H4 (cell line): ENCODE measurements around the gene CABP7. TPM values are rescaled to one million over a fixed set of nuclear protein-coding genes. Genes with fewer than 3 reads are reported as not detected.

Experiments used
- DNase-seq: peaks from one replicate; pipeline ENCODE4 v3.0.0-alpha.2; 2015; ENCODE audit warnings: low spot score
- total RNA-seq: library from RNA; depleted of rRNA; stranded (reverse); fragments of >200 nt; shearing (Covaris generic); gene quantifications from 2 replicates; pipeline ENCODE4 v1.2.3, GENCODE V29; 2014; rRNA removed

CABP7 gene
- total RNA-seq, 1 experiment from 2014 or later = 0.04 TPM

DNA sequence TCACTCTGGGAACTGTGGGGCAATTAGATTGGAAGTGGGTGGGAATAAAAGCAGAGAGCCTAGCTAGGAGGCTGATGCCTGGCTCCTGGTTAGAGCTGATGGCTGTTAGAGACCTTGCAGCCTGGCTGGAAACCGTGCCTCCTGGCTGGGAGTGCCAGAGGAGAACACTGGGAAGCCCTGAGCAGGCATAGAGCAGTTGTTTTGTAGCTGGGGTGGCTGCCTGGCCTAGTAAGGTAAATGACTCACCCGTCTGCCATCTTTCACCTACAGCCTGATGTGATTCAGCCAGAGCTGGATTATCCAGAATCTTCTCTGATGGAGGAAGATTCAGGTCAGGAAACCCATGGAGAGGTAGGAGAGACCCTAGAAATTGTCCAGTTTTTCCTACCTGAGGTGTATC, 53.4 kb downstream of the CABP7 start:
- no peak for DNase-seq

GRCh38 chr22:29780220-29780619, 60.4 kb downstream of the CABP7 start:
- no peak for DNase-seq

DNA sequence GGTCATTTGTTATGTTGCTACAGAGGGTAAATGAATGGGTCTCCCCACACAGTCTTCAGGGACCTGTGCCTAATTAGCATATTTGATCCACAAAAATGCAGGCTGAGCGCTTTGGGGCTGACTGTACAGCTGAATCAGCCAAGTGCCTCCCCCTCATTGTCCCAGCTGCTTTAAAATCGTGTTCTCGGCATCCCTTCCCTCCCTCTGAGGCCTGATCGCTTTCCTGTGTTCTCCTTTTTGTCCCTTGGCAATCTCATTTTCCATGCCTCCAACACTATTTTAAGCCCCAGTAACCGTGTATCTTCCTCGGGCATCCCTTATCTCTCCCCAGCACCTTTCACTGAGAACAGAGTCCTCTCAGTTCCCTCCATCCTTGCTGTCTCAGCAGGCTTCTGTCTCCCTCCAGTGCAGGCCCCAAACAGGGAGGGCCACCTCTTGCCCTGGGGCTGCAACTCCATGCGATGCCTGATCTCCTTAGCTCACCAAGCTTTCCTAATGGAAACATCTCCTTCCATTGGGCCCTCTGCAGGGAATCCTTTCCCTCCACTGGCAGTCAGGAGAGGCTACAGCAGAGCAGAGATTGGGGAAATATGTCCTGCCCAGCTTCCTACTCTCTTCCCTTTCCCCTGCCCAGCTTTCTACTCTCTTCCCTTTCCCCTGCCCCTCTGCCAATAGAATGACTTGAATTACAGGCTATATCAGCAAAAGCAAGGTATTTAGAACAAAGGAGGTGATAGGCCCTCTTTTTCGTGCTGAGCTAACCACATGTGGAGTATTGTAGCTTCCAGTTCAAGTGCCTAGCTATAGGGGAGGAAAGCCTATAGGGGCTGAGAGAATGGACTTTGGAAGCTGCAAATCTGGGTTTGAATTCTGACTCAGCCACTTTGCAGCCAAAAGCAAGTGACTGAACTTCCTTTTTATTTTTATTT, 61.2 kb downstream of the CABP7 start:
- no peak for DNase-seq

Other genes starting within 250 kb of the CABP7 start
- gene NEFH, start 239.8 kb upstream of the CABP7 start, total RNA-seq = not detected in 2 replicates
- gene THOC5, start 166.2 kb upstream of the CABP7 start, total RNA-seq = 30.2 and 39.8 TPM in 2 replicates
- 58.8 and 72.4 TPM in 2 replicates for gene NIPSNAP1, start 138.9 kb upstream of the CABP7 start, total RNA-seq
- 32.3 and 32.4 TPM in 2 replicates for gene NF2, start 116.4 kb upstream of the CABP7 start, total RNA-seq
- 18.9 and 21.2 TPM in 2 replicates for gene ZMAT5, start 47.0 kb downstream of the CABP7 start, total RNA-seq
- gene UQCR10, start 47.4 kb downstream of the CABP7 start, total RNA-seq = 68.5 and 85.1 TPM in 2 replicates
- 12.9 and 16.0 TPM in 2 replicates for gene ASCC2, start 118.3 kb downstream of the CABP7 start, total RNA-seq
- 5.7 and 6.0 TPM in 2 replicates for gene MTMR3, start 163.2 kb downstream of the CABP7 start, total RNA-seq